Measurements from ENCODE around the gene PELI2.

PELI2 gene

DNA sequence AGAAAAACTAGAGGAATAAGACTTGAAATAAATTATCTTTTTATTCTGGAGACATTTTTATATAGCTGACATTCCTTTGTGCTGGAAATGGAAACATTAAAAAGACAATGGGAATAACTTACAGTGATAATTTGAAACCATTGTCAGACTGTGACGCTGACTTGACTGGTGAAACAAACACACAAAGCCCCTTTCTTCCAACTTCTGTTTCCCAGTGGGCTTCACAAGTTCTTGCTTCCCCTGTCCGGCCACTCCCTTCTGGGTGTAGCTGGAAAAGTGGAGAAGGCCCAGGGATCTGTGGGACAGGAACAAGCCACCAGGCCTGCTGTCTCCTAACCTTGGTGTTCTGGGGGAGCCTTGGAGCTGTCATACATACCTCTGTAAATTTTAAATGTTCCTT, 58.8 kb downstream of the PELI2 start:
- H3K79me2 ChIP-seq = no peaks in the 10 kb centered on the region
- H2AFZ ChIP-seq = no peak overlapping the region
- H3K9ac ChIP-seq = no peak overlapping the region
- H3K27ac ChIP-seq = no peak overlapping the region
- H3K9me3 ChIP-seq (ENCODE audit: control insufficient read depth, low read length) = no peaks in the 10 kb centered on the region
- no peak overlapping the region for H3K4me2 ChIP-seq (ENCODE audit: low read length)
- H3K36me3 ChIP-seq (ENCODE audit: control insufficient read depth, insufficient read depth, low read length) = no peaks in the 10 kb centered on the region
- TF ChIP-seq CTCF (IDR thresholded peaks at IDR 0.05) = no peak
- H3K27me3 ChIP-seq (ENCODE audit: control insufficient read depth, insufficient read depth, low read length) = no peaks in the 10 kb centered on the region
- H3K4me1 ChIP-seq = no peaks in the 10 kb centered on the region
- H3K4me3 ChIP-seq (ENCODE audit: low read depth, low read length) = no peak overlapping the region

DNA sequence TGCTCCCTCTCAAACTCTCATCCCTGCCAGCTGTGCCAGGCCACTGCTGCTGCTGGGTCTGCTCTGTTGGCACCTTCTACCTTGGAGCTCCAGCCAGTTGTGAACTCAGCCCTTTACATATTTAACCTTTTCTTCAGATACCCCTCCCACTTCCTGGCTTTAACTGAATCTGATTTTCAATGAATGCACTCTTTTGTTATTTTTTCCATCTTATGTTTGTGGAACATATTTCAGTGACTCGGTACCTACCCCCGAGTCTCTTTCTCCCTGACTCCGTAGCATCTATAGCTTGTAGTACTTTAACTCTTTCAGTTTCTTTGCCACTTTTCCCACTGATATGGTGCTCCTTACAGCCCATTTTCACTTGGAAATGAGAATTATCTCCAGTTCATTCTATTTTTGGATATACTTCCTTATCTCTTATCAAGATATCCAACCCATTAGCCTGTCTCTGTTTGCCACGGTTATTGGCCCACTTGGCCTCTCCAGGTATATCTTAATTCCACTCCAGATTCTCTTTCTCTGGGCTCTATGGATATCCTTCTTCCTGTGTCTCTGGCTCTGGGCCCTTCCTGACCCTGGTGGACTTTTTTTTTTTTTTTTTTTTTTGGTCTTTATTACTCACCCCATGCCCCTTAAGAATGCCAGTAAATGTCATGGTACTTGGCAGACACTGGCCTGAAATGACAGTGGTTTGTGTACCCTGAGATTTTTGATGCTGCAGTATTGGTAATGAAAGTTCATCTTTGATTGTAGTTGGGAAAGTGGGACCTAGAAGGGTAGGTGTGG, 62.7 kb downstream of the PELI2 start:
- no peak for TF ChIP-seq CTCF (IDR thresholded peaks at IDR 0.05)
- H3K4me1 ChIP-seq = no peaks in the 10 kb centered on the region
- H3K27ac ChIP-seq = no peak overlapping the region
- no peaks in the 10 kb centered on the region for H3K9me3 ChIP-seq (ENCODE audit: control insufficient read depth, low read length)
- H2AFZ ChIP-seq = no peak overlapping the region
- H3K79me2 ChIP-seq = peaks cover under 1% of the 10 kb centered on the region
- no peak overlapping the region for H3K9ac ChIP-seq
- H3K4me2 ChIP-seq (ENCODE audit: low read length) = no peak overlapping the region
- no peaks in the 10 kb centered on the region for H3K27me3 ChIP-seq (ENCODE audit: control insufficient read depth, insufficient read depth, low read length)
- H3K36me3 ChIP-seq (ENCODE audit: control insufficient read depth, insufficient read depth, low read length) = no peaks in the 10 kb centered on the region
- no peak overlapping the region for H3K4me3 ChIP-seq (ENCODE audit: low read depth, low read length)

DNA sequence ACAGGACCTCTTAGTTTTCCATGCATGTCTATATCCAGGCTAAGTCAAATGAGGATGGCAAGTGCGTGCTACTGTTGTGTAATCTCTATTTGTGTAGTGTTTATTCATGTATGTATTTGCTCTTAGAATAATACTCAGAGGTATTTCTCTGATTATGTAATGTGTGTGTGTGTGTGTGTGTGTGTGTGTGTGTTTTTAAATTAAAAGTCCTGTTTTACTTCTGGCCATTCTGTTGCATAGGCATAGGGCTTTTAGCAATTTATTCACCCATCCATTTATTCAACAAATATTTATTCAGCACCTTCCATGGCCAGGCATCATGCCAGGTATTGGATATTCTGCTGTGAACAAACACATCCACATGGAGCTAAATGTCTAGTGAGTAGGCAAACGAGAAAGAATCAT, 63.5 kb downstream of the PELI2 start:
- H3K79me2 ChIP-seq = peaks cover 4% of the 10 kb centered on the region
- no peaks in the 10 kb centered on the region for H3K9me3 ChIP-seq (ENCODE audit: control insufficient read depth, low read length)
- no peak overlapping the region for H3K4me2 ChIP-seq (ENCODE audit: low read length)
- H3K27ac ChIP-seq = no peak overlapping the region
- H2AFZ ChIP-seq = no peak overlapping the region
- no peak for TF ChIP-seq CTCF (IDR thresholded peaks at IDR 0.05)
- no peaks in the 10 kb centered on the region for H3K36me3 ChIP-seq (ENCODE audit: control insufficient read depth, insufficient read depth, low read length)
- no peak overlapping the region for H3K9ac ChIP-seq
- no peaks in the 10 kb centered on the region for H3K27me3 ChIP-seq (ENCODE audit: control insufficient read depth, insufficient read depth, low read length)
- no peak overlapping the region for H3K4me3 ChIP-seq (ENCODE audit: low read depth, low read length)
- no peaks in the 10 kb centered on the region for H3K4me1 ChIP-seq

GRCh38 chr14:56182410-56182809, 64.2 kb downstream of the PELI2 start:
- Histone ChIP-seq H3K4me1 (no peaks in the 10 kb centered on the region), H3K9me3 (ENCODE audit: control insufficient read depth, low read length) (no peaks in the 10 kb centered on the region)
- no peak for TF ChIP-seq CTCF (IDR thresholded peaks at IDR 0.05)

GRCh38 chr14:56183631-56184157, 65.5 kb downstream of the PELI2 start:
- no peak overlapping the region for H3K9ac ChIP-seq
- no peaks in the 10 kb centered on the region for H3K27me3 ChIP-seq (ENCODE audit: control insufficient read depth, insufficient read depth, low read length)
- no peak overlapping the region for H3K4me3 ChIP-seq (ENCODE audit: low read depth, low read length)
- no peak overlapping the region for H3K27ac ChIP-seq
- H3K4me1 ChIP-seq = no peaks in the 10 kb centered on the region
- peaks cover 4% of the 10 kb centered on the region for H3K79me2 ChIP-seq
- H3K4me2 ChIP-seq (ENCODE audit: low read length) = no peak overlapping the region
- H2AFZ ChIP-seq = no peak overlapping the region
- no peak for TF ChIP-seq CTCF (IDR thresholded peaks at IDR 0.05)
- no peaks in the 10 kb centered on the region for H3K9me3 ChIP-seq (ENCODE audit: control insufficient read depth, low read length)
- H3K36me3 ChIP-seq (ENCODE audit: control insufficient read depth, insufficient read depth, low read length) = no peaks in the 10 kb centered on the region

More at GRCh38 chr14:56182410-56182809, 64.2 kb downstream of the PELI2 start:
- no peak overlapping the region for H2AFZ ChIP-seq
- H3K9ac ChIP-seq = no peak overlapping the region
- H3K27me3 ChIP-seq (ENCODE audit: control insufficient read depth, insufficient read depth, low read length) = no peaks in the 10 kb centered on the region
- no peak overlapping the region for H3K27ac ChIP-seq
- no peaks in the 10 kb centered on the region for H3K36me3 ChIP-seq (ENCODE audit: control insufficient read depth, insufficient read depth, low read length)
- no peak overlapping the region for H3K4me2 ChIP-seq (ENCODE audit: low read length)
- H3K4me3 ChIP-seq (ENCODE audit: low read depth, low read length) = no peak overlapping the region
- peaks cover 4% of the 10 kb centered on the region for H3K79me2 ChIP-seq
